ENCODE measurements around the gene FGF22.
A peak's percentile ranks its signal among the peaks of the same experiment; 100 is the strongest.

DNA sequence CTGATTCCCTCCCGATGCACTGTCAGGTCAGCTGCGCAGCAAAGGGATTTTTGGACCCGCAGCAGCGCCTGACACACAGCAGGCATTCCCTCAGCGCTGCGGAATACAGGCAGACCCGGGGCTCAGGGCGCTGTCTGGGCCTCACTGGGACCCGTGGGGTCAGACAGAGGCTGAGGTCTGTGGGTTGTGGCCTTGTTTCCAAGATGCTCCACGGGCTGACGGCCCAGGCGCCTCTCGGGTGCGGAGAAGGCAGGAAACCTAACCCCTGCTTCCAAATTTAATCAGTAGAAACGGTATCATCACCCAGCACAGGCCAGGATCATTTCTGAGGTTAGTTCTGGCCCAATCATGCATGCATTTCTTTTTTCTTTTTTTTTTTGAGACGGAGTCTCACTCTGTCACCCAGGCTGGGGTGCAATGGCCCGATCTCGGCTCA lies 24.0 kb downstream of the FGF22 start:
- TF ChIP-seq, protein P1, sequence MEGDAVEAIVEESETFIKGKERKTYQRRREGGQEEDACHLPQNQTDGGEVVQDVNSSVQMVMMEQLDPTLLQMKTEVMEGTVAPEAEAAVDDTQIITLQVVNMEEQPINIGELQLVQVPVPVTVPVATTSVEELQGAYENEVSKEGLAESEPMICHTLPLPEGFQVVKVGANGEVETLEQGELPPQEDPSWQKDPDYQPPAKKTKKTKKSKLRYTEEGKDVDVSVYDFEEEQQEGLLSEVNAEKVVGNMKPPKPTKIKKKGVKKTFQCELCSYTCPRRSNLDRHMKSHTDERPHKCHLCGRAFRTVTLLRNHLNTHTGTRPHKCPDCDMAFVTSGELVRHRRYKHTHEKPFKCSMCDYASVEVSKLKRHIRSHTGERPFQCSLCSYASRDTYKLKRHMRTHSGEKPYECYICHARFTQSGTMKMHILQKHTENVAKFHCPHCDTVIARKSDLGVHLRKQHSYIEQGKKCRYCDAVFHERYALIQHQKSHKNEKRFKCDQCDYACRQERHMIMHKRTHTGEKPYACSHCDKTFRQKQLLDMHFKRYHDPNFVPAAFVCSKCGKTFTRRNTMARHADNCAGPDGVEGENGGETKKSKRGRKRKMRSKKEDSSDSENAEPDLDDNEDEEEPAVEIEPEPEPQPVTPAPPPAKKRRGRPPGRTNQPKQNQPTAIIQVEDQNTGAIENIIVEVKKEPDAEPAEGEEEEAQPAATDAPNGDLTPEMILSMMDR (IDR thresholded peaks at IDR 0.05), result peak in 1 of 6 experiments; percentile 11
- TF ChIP-seq POLR2A (IDR thresholded peaks at IDR 0.05), result no peak
- no peak for TF ChIP-seq POLR2AphosphoS5 (IDR thresholded peaks at IDR 0.05)
- no peak for TF ChIP-seq EP300 (IDR thresholded peaks at IDR 0.05)

Measured in upper lobe of left lung (tissue), 4 donors.